T-helper 1 cell treated with Interleukin-12 subunit alpha and Interleukin-12 subunit beta and Interleukin-4 antibody, amounts not matched to agents 30 μg/mL and 1 μg/mL, for 36 hours (primary cell): Measurements from ENCODE around the gene VPS35.

Experiments used
- H3K27ac Mint-ChIP-seq: one replicate; pipeline ENCODE4 v1.8.0; 2021; ENCODE audit warnings: mild to moderate bottlenecking, mixed read lengths
- H3K27me3 Mint-ChIP-seq: one replicate; pipeline ENCODE4 v1.8.0; 2021; ENCODE audit warnings: low read depth, mixed read lengths
- H3K36me3 Mint-ChIP-seq: one replicate; pipeline ENCODE4 v1.8.0; 2021; ENCODE audit warnings: low read depth, mixed read lengths
- H3K4me1 Mint-ChIP-seq: one replicate; pipeline ENCODE4 v1.8.0; 2021; ENCODE audit warnings: low read depth, mixed read lengths
- H3K4me3 Mint-ChIP-seq: one replicate; pipeline ENCODE4 v1.8.0; 2021; ENCODE audit warnings: mild to moderate bottlenecking, moderate library complexity, mixed read lengths
- H3K9me3 Mint-ChIP-seq: one replicate; pipeline ENCODE4 v1.8.0; 2021; ENCODE audit warnings: mixed read lengths

Gene VPS35

DNA sequence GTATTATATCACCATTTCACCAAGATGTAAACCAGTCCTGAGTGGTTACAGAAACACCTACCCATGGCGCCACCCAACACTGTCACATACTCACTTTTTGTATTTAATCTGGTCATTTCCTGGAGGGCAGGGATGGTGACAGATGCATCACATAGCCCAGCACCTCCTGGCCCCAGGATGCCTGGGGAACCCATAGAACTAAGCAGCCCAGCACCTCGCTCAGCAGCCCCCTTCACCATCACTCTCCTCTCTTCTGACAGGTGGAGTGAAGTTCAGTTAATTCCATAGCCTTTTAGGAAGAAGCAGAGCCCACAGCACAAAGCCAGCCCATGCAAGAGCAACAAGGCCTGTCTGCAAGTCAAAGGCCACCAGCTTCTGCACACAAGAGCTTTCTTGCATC lies 31.6 kb upstream of the VPS35 start:
- no peaks in the 10 kb centered on the region for H3K4me1 Mint-ChIP-seq
- H3K27me3 Mint-ChIP-seq = no peaks in the 10 kb centered on the region
- H3K9me3 Mint-ChIP-seq = peaks cover under 1% of the 10 kb centered on the region
- no peaks in the 10 kb centered on the region for H3K36me3 Mint-ChIP-seq
- no peak overlapping the region for H3K27ac Mint-ChIP-seq
- H3K4me3 Mint-ChIP-seq = no peak overlapping the region

- peaks cover 3% of the 10 kb centered on the region for H3K27me3 Mint-ChIP-seq
- no peak overlapping the region for H3K27ac Mint-ChIP-seq
- H3K9me3 Mint-ChIP-seq = peaks cover 3% of the 10 kb centered on the region
- H3K4me1 Mint-ChIP-seq = no peaks in the 10 kb centered on the region
- H3K4me3 Mint-ChIP-seq = no peak overlapping the region
- H3K36me3 Mint-ChIP-seq = no peaks in the 10 kb centered on the region
These were observed 30.6 kb upstream of the VPS35 start for GRCh38 chr16:46719528-46719927.

GRCh38 chr16:46718214-46718613 lies 29.2 kb upstream of the VPS35 start:
- H3K27me3 Mint-ChIP-seq = peaks cover 3% of the 10 kb centered on the region
- H3K4me3 Mint-ChIP-seq = no peak overlapping the region
- no peaks in the 10 kb centered on the region for H3K36me3 Mint-ChIP-seq
- H3K4me1 Mint-ChIP-seq = no peaks in the 10 kb centered on the region
- peaks cover 3% of the 10 kb centered on the region for H3K9me3 Mint-ChIP-seq
- H3K27ac Mint-ChIP-seq = no peak overlapping the region

- Mint-ChIP-seq H3K36me3 (no peaks in the 10 kb centered on the region), H3K4me1 (no peaks in the 10 kb centered on the region), H3K4me3 (no peak overlapping the region), H3K27ac (no peak overlapping the region), H3K9me3 (peaks cover 3% of the 10 kb centered on the region), H3K27me3 (peaks cover 3% of the 10 kb centered on the region)
These were observed 28.7 kb upstream of the VPS35 start for GRCh38 chr16:46717692-46718091.

- H3K4me3 Mint-ChIP-seq = no peak overlapping the region
- peaks cover 3% of the 10 kb centered on the region for H3K9me3 Mint-ChIP-seq
- H3K27ac Mint-ChIP-seq = no peak overlapping the region
- no peaks in the 10 kb centered on the region for H3K36me3 Mint-ChIP-seq
- no peaks in the 10 kb centered on the region for H3K4me1 Mint-ChIP-seq
- peaks cover 3% of the 10 kb centered on the region for H3K27me3 Mint-ChIP-seq
These were observed 26.9 kb upstream of the VPS35 start for GRCh38 chr16:46715769-46716305.

- peaks cover 3% of the 10 kb centered on the region for H3K9me3 Mint-ChIP-seq
- H3K27me3 Mint-ChIP-seq = peaks cover 3% of the 10 kb centered on the region
- H3K27ac Mint-ChIP-seq = no peak overlapping the region
- H3K36me3 Mint-ChIP-seq = no peaks in the 10 kb centered on the region
- no peak overlapping the region for H3K4me3 Mint-ChIP-seq
- no peaks in the 10 kb centered on the region for H3K4me1 Mint-ChIP-seq
These were observed 26.0 kb upstream of the VPS35 start for GRCh38 chr16:46714797-46715591.

- no peaks in the 10 kb centered on the region for H3K36me3 Mint-ChIP-seq
- no peak overlapping the region for H3K4me3 Mint-ChIP-seq
- H3K4me1 Mint-ChIP-seq = no peaks in the 10 kb centered on the region
- H3K9me3 Mint-ChIP-seq = peaks cover 3% of the 10 kb centered on the region
- peaks cover 3% of the 10 kb centered on the region for H3K27me3 Mint-ChIP-seq
- H3K27ac Mint-ChIP-seq = no peak overlapping the region
These were observed 24.7 kb upstream of the VPS35 start for GRCh38 chr16:46713634-46714033.

DNA sequence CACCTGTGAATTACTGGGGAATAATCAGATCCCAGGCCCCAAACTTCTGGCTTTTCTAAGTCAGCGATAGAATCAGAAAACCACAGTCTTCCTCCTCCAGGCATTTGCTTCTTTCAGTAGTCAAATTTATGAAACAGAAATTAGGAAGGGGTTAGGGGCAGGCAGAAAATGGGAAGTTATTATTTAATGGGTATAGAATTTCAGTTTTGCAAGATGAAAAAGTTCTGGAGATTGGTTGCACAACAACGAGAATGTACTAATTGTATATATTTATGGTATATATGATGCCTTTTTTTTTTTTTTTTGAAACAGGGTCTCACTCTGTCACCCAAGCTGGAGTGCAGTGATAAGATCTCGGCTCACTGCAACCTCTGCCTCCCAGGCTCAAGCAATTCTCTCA lies 23.9 kb upstream of the VPS35 start:
- Mint-ChIP-seq H3K27me3 (peaks cover 3% of the 10 kb centered on the region), H3K4me1 (no peaks in the 10 kb centered on the region), H3K36me3 (no peaks in the 10 kb centered on the region), H3K9me3 (peaks cover 3% of the 10 kb centered on the region), H3K27ac (no peak overlapping the region), H3K4me3 (no peak overlapping the region)

GRCh38 chr16:46711106-46712058 lies 22.4 kb upstream of the VPS35 start:
- peaks cover 3% of the 10 kb centered on the region for H3K9me3 Mint-ChIP-seq
- no peak overlapping the region for H3K27ac Mint-ChIP-seq
- peaks cover 3% of the 10 kb centered on the region for H3K4me1 Mint-ChIP-seq
- H3K36me3 Mint-ChIP-seq = no peaks in the 10 kb centered on the region
- peaks cover 3% of the 10 kb centered on the region for H3K27me3 Mint-ChIP-seq
- H3K4me3 Mint-ChIP-seq = no peak overlapping the region

DNA sequence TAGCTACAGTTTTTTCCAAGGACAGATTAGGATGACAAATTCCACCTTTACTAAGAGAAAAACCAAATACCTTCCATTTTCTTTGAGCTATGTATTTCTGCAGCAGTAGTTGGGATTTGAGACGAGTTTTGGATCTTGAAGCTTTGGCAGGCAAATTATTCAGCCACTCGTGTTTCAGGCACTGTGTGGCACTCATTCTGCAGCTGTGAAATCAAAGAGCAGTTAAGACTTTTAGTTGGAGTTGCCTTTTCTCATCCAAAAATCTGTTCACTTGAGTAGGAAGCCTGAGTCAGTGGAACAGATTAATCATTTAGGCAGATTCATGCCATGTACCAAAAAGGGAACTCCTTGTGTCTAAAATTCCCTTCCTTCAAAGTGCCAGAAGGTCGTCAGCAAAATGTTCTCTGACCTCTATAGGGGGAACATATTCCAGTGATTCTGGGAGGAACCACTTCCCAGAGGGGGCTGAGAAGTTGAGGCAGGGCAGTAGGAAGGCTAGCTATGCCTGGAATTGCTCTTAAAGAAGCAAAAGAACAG lies 20.6 kb upstream of the VPS35 start:
- H3K9me3 Mint-ChIP-seq = no peaks in the 10 kb centered on the region

DNA sequence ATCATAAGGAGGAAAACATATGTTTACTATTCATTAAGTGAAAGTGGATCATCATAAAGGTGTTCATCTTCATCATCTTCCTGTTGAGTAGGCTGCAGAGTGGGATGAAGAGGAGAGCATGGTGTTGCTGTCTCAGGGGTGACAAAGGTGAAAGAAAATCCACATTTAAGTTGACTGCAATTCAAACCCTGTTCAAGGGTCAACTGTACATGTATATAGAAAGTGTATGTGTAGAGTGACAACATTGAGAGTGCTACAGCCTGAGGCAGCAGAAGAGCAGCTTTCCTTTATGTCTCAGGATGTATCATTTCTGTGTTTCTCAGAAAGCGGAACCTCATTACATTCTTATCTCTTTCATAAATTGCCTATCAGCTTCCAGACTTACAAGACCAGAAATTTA lies 17.7 kb upstream of the VPS35 start:
- peaks cover 1% of the 10 kb centered on the region for H3K36me3 Mint-ChIP-seq
- H3K27me3 Mint-ChIP-seq = no peaks in the 10 kb centered on the region
- no peaks in the 10 kb centered on the region for H3K9me3 Mint-ChIP-seq
- no peak overlapping the region for H3K27ac Mint-ChIP-seq
- H3K4me1 Mint-ChIP-seq = peaks cover 3% of the 10 kb centered on the region
- no peak overlapping the region for H3K4me3 Mint-ChIP-seq

More for the DNA sequence above, 20.6 kb upstream of the VPS35 start:
- H3K27ac Mint-ChIP-seq = no peak overlapping the region
- no peak overlapping the region for H3K4me3 Mint-ChIP-seq
- no peaks in the 10 kb centered on the region for H3K36me3 Mint-ChIP-seq
- no peaks in the 10 kb centered on the region for H3K27me3 Mint-ChIP-seq
- H3K4me1 Mint-ChIP-seq = peaks cover 3% of the 10 kb centered on the region

GRCh38 chr16:46702030-46702429 lies 13.1 kb upstream of the VPS35 start:
- no peak overlapping the region for H3K4me3 Mint-ChIP-seq
- H3K27ac Mint-ChIP-seq = no peak overlapping the region
- peaks cover 3% of the 10 kb centered on the region for H3K4me1 Mint-ChIP-seq

GRCh38 chr16:46701615-46702014 lies 12.6 kb upstream of the VPS35 start:
- no peaks in the 10 kb centered on the region for H3K9me3 Mint-ChIP-seq
- no peak overlapping the region for H3K27ac Mint-ChIP-seq
- H3K27me3 Mint-ChIP-seq = no peaks in the 10 kb centered on the region
- no peak overlapping the region for H3K4me3 Mint-ChIP-seq
- peaks cover 3% of the 10 kb centered on the region for H3K4me1 Mint-ChIP-seq
- H3K36me3 Mint-ChIP-seq = peaks cover 5% of the 10 kb centered on the region

More at GRCh38 chr16:46702030-46702429, 13.1 kb upstream of the VPS35 start:
- Mint-ChIP-seq H3K9me3 (no peaks in the 10 kb centered on the region), H3K27me3 (no peaks in the 10 kb centered on the region), H3K36me3 (peaks cover 4% of the 10 kb centered on the region)

- Mint-ChIP-seq H3K36me3 (peaks cover 12% of the 10 kb centered on the region), H3K4me3 (no peak overlapping the region), H3K9me3 (no peaks in the 10 kb centered on the region), H3K27me3 (no peaks in the 10 kb centered on the region), H3K4me1 (no peaks in the 10 kb centered on the region), H3K27ac (no peak overlapping the region)
These were observed 11.1 kb upstream of the VPS35 start for GRCh38 chr16:46700048-46700447.
